ENCODE results near the gene ADCY4. TPM values are rescaled to one million over a fixed set of nuclear protein-coding genes. Genes with fewer than 3 reads are reported as not detected.

The ADCY4 gene
- total and polyA plus RNA-seq, 2 donors (not counting 3 experiments of a cell fraction or from before 2014, with no cell fraction given): 81.6 to 84.0 TPM

- no TSS peak for BruUV-seq (replicated peaks)
- Histone ChIP-seq H4K20me1 (replicated peaks; ENCODE audit: control insufficient read depth, extremely low read depth, insufficient read depth, low read length) (no peaks in the 10 kb centered on the region), H3K79me2 (ENCODE audit: control insufficient read depth, insufficient read depth, low read length) (no peaks in the 10 kb centered on the region), H3K27me3 (ENCODE audit: control insufficient read depth in 2 of 2, insufficient read depth in 2 of 2, low read length in 2 of 2) (no peaks in the 10 kb centered on the region), H2AFZ (ENCODE audit: low read depth, low read length) (no peak overlapping the region), H3K9me3 (replicated peaks; ENCODE audit: control insufficient read depth, insufficient read depth, low read length) (no peaks in the 10 kb centered on the region), H3K27ac (ENCODE audit: insufficient read depth, low read depth, low read length) (no peak overlapping the region), H3K36me3 (ENCODE audit: control insufficient read depth in 2 of 2, extremely low read depth in 1 of 2, insufficient read depth in 2 of 2, low read length in 2 of 2) (peaks cover under 1 to 3% of the 10 kb centered on the region in 2 experiments), H3K4me3 (replicated peaks in 1 of 3; ENCODE audit: insufficient read depth in 1 of 3, low read depth in 1 of 3, low read length in 3 of 3) (no peak overlapping the region), H3K9ac (replicated peaks; ENCODE audit: extremely low read depth, insufficient read depth, low read length) (no peak overlapping the region), H3K9me1 (replicated peaks; ENCODE audit: control insufficient read depth, extremely low read depth, insufficient read depth, low read length) (no peaks in the 10 kb centered on the region), H3K4me1 (ENCODE audit: control insufficient read depth, extremely low read depth, insufficient read depth, low read length) (peaks cover 9% of the 10 kb centered on the region), H3K4me2 (ENCODE audit: insufficient read depth, low read length) (no peak overlapping the region)
- DNase-seq (ENCODE audit: low read depth, low spot score): no peak
- ChIA-PET POLR2A (no interaction called here), CTCF (interaction anchor here (1.1 to 3.6 kb wide), 2 partner anchors 9 to 24 kb away, joined by 5 to 21 read pairs; no protein-coding TSS in a partner anchor)
- intact Hi-C loops (cut with micrococcal nuclease): no loop called here
- dilution Hi-C loops (cut with MboI; ENCODE audit: extremely low pct_ligation_motif_present, low sequenced_read_pairs): no loop called here
- no peak for TF ChIP-seq EZH2 (IDR thresholded peaks at IDR 0.05; ENCODE audit: borderline replicate concordance, low read depth, low read length, severe bottlenecking)
- TF ChIP-seq GATA2 (IDR thresholded peaks at IDR 0.05; ENCODE audit: insufficient read depth, insufficient read length, low read depth, low read length): no peak
- no peak for TF ChIP-seq JUN (IDR thresholded peaks at IDR 0.05; ENCODE audit: borderline replicate concordance, insufficient read depth, insufficient read length, low read depth)
- no peak for TF ChIP-seq FOS (IDR thresholded peaks at IDR 0.05; ENCODE audit: borderline replicate concordance, insufficient read depth, low read length)
- no peak for TF ChIP-seq POLR2A (IDR thresholded peaks at IDR 0.05; ENCODE audit: low read depth, low read length)
- TF ChIP-seq CTCF (IDR thresholded peaks at IDR 0.05; ENCODE audit: extremely low read depth in 1 of 2, insufficient read depth in 1 of 2, low read depth in 1 of 2, low read length in 2 of 2): no peak
- no peak for TF ChIP-seq MYC (IDR thresholded peaks at IDR 0.05; ENCODE audit: low read depth, low read length)
- no peak for FAIRE-seq
Measured at GRCh38 chr14:24274101-24274543, 60.7 kb downstream of the ADCY4 start.
